ENCODE measurements around the gene PRDM12.

- no peak for TF ChIP-seq CTCF (IDR thresholded peaks at IDR 0.05)
- no peak for TF ChIP-seq POLR2A (IDR thresholded peaks at IDR 0.05)
- TF ChIP-seq POLR2AphosphoS5 (IDR thresholded peaks at IDR 0.05): no peak
These were observed 4.1 kb upstream of the PRDM12 start for GRCh38 chr9:130660326-130660682.

All from breast epithelium (tissue), 3 donors.